ENCODE data around the gene TMEM213. TPM values are rescaled to one million over a fixed set of nuclear protein-coding genes. Genes with fewer than 3 reads are reported as not detected.

TMEM213 gene
- total RNA-seq, 3 donors from 2014 or later (not counting 1 experiment from before 2014, with no cell fraction given): not detected

DNA sequence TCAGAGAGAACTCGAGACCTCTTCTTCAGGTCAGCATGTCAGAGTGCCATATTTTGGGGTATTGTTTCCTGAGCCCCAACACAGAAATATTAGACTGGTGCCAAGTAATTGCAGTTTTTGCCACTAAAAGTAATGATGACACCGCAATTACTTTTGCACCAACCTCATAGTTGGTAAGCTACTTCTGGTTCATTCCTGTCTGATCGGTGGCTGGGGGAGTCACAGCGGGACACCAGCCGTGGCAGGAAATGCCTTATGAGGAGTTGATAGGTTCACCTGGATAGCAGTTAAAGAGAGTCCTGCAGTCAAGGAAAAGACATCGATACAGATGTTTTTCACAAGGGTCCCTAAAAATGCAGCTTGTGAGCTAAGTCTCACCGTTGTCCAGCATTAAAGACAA is 24.1 kb downstream of the TMEM213 start:
- no peaks in the 10 kb centered on the region for H3K4me1 Mint-ChIP-seq
- H3K4me3 ChIP-seq (ENCODE audit: low read length): no peak overlapping the region
- H3K9me3 Mint-ChIP-seq: no peaks in the 10 kb centered on the region

DNA sequence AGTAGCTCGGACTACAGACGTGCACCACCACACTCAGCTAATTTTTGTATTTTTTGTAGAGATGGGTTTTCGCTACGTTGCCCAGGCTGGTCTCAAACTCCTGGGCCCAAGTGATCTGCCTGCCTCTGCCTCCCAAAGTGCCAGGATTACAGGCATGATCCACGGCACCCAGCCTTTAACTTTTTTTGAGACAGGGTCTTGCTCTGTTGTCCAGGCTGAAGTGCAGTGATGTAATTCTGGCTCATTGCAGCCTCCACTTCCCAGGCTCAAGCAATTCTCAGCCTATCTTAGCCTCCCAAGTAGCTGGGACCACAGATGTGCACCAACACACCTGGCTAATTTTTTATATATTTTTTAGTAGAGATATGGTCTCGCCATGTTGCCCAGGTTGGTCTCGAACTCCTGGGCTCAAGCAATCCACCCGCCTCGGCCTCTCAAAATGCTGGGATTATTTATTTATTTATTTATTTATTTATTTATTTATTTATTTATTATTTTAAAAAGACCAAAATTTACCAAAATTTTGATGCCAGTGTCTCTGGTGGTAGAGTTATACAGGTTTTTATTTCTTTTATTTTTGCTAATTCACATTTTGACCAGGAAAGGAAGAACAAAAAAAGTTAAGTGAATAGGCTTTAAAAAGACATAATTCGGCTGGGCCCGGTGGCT is 25.2 kb downstream of the TMEM213 start:
- no peaks in the 10 kb centered on the region for H3K4me1 ChIP-seq (ENCODE audit: control insufficient read depth, insufficient read depth, low read length)
- no peaks in the 10 kb centered on the region for H3K36me3 Mint-ChIP-seq
- no peaks in the 10 kb centered on the region for H3K9me3 Mint-ChIP-seq
- no peak overlapping the region for H3K4me3 ChIP-seq (ENCODE audit: low read length)
- no peak overlapping the region for H3K27ac ChIP-seq (ENCODE audit: low read length)
- WGBS (ENCODE audit: insufficient coverage): 91% methylated on average over 5 of the region's 11 CpGs
- H3K27me3 ChIP-seq (ENCODE audit: control insufficient read depth, insufficient read depth, low read length): no peaks in the 10 kb centered on the region
- no peak overlapping the region for H3K27ac Mint-ChIP-seq
- no peaks in the 10 kb centered on the region for H3K36me3 ChIP-seq (ENCODE audit: control insufficient read depth, insufficient read depth, low read length)
- TF ChIP-seq, protein P1, sequence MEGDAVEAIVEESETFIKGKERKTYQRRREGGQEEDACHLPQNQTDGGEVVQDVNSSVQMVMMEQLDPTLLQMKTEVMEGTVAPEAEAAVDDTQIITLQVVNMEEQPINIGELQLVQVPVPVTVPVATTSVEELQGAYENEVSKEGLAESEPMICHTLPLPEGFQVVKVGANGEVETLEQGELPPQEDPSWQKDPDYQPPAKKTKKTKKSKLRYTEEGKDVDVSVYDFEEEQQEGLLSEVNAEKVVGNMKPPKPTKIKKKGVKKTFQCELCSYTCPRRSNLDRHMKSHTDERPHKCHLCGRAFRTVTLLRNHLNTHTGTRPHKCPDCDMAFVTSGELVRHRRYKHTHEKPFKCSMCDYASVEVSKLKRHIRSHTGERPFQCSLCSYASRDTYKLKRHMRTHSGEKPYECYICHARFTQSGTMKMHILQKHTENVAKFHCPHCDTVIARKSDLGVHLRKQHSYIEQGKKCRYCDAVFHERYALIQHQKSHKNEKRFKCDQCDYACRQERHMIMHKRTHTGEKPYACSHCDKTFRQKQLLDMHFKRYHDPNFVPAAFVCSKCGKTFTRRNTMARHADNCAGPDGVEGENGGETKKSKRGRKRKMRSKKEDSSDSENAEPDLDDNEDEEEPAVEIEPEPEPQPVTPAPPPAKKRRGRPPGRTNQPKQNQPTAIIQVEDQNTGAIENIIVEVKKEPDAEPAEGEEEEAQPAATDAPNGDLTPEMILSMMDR (IDR thresholded peaks at IDR 0.05): no peak
- no peak for DNase-seq
- no peaks in the 10 kb centered on the region for H3K4me1 Mint-ChIP-seq
- no peak for ATAC-seq
- H3K9me3 ChIP-seq (ENCODE audit: control insufficient read depth, insufficient read depth, low read length): no peaks in the 10 kb centered on the region
- H3K4me3 Mint-ChIP-seq: no peak overlapping the region
- peaks cover 3 to 9% of the 10 kb centered on the region in 2 donors for H3K27me3 Mint-ChIP-seq (ENCODE audit: low read depth in 2 of 2)
- intact Hi-C loops (cut with micrococcal nuclease): no loop called here

More for the DNA sequence above, 24.1 kb downstream of the TMEM213 start:
- Mint-ChIP-seq H3K27me3 (ENCODE audit: low read depth in 2 of 2) (peaks cover 3 to 9% of the 10 kb centered on the region in 2 donors), H3K36me3 (no peaks in the 10 kb centered on the region), H3K4me3 (no peak overlapping the region), H3K27ac (no peak overlapping the region)
- no peaks in the 10 kb centered on the region for H3K27me3 ChIP-seq (ENCODE audit: control insufficient read depth, insufficient read depth, low read length)
- H3K9me3 ChIP-seq (ENCODE audit: control insufficient read depth, insufficient read depth, low read length): no peaks in the 10 kb centered on the region
- intact Hi-C loops (cut with micrococcal nuclease): no loop called here
- WGBS (ENCODE audit: insufficient coverage): 94% methylated on average over 7 of the region's 7 CpGs
- TF ChIP-seq, protein P1 (IDR thresholded peaks at IDR 0.05): no peak
- DNase-seq (no peak), ATAC-seq (no peak)
- H3K27ac ChIP-seq (ENCODE audit: low read length): no peak overlapping the region
- H3K4me1 ChIP-seq (ENCODE audit: control insufficient read depth, insufficient read depth, low read length): no peaks in the 10 kb centered on the region
- H3K36me3 ChIP-seq (ENCODE audit: control insufficient read depth, insufficient read depth, low read length): no peaks in the 10 kb centered on the region

GRCh38 chr7:138825049-138825721 is 27.4 kb downstream of the TMEM213 start:
- Mint-ChIP-seq H3K4me3 (no peak overlapping the region), H3K9me3 (no peaks in the 10 kb centered on the region), H3K36me3 (no peaks in the 10 kb centered on the region), H3K4me1 (no peaks in the 10 kb centered on the region), H3K27ac (no peak overlapping the region), H3K27me3 (ENCODE audit: low read depth in 2 of 2) (peaks cover 3 to 9% of the 10 kb centered on the region in 2 donors)
- Histone ChIP-seq H3K36me3 (ENCODE audit: control insufficient read depth, insufficient read depth, low read length) (no peaks in the 10 kb centered on the region), H3K4me3 (ENCODE audit: low read length) (no peak overlapping the region), H3K4me1 (ENCODE audit: control insufficient read depth, insufficient read depth, low read length) (no peaks in the 10 kb centered on the region), H3K27me3 (ENCODE audit: control insufficient read depth, insufficient read depth, low read length) (no peaks in the 10 kb centered on the region), H3K9me3 (ENCODE audit: control insufficient read depth, insufficient read depth, low read length) (no peaks in the 10 kb centered on the region), H3K27ac (ENCODE audit: low read length) (no peak overlapping the region)
- DNase-seq (no peak), ATAC-seq (no peak)
- intact Hi-C loops (cut with micrococcal nuclease): no loop called here
- WGBS (ENCODE audit: insufficient coverage): 90% methylated on average over 10 of the region's 11 CpGs
- TF ChIP-seq, protein P1 (IDR thresholded peaks at IDR 0.05): no peak

Data from natural killer cell (primary cell).